HG03045 (cell line): ENCODE measurements around the gene NODAL.
"Not testable (repeated sequence)": the region's sequence is repeated elsewhere in the genome, so short reads cannot be mapped to it uniquely, and the experiment has no call there.

ENCODE experiments used
- ATAC-seq: cut with Tn5 transposase; IDR thresholded peaks from one replicate; pipeline ENCODE4 v1.9.1; 2021; ENCODE audit warnings: mild to moderate bottlenecking, moderate library complexity; ENCODE audit not compliant: unreplicated experiment

Gene NODAL

GRCh38 chr10:70441161-70441894, at the start of gene NODAL:
TSS of gene NODAL (minus strand) at chr10:70441681. CDS start at chr10:70441667, 14 bp downstream.
- ATAC-seq, result no peak

GRCh38 chr10:70490142-70490541, 48.7 kb upstream of the NODAL start:
- no peak for ATAC-seq

GRCh38 chr10:70487824-70488223, 46.3 kb upstream of the NODAL start:
- no peak for ATAC-seq

- not testable (repeated sequence) for ATAC-seq
These were observed 42.4 kb upstream of the NODAL start for GRCh38 chr10:70483872-70484271.

GRCh38 chr10:70482982-70483760, 41.7 kb upstream of the NODAL start:
- no peak for ATAC-seq

GRCh38 chr10:70481831-70482530, 40.5 kb upstream of the NODAL start:
- ATAC-seq, result no peak

- ATAC-seq, result no peak
These were observed 39.6 kb upstream of the NODAL start for GRCh38 chr10:70481105-70481504.

- no peak for ATAC-seq
These were observed 38.9 kb upstream of the NODAL start for GRCh38 chr10:70480239-70480861.

GRCh38 chr10:70479626-70480238, 38.3 kb upstream of the NODAL start:
- ATAC-seq, result no peak

GRCh38 chr10:70479165-70479581, 37.7 kb upstream of the NODAL start:
- no peak for ATAC-seq

GRCh38 chr10:70478191-70479164, 37.0 kb upstream of the NODAL start, which contains the start of gene PALD1:
TSS of gene PALD1 (plus strand) at chr10:70478767. CDS start at chr10:70525952, 47,185 bp downstream.
- ATAC-seq, result no peak

GRCh38 chr10:70477661-70478162, 36.2 kb upstream of the NODAL start:
- no peak for ATAC-seq

GRCh38 chr10:70476249-70477035, 35.0 kb upstream of the NODAL start:
- no peak for ATAC-seq

- ATAC-seq, result no peak
These were observed 34.2 kb upstream of the NODAL start for GRCh38 chr10:70475661-70476060.

- no peak for ATAC-seq
These were observed 33.3 kb upstream of the NODAL start for GRCh38 chr10:70474780-70475179.

- no peak for ATAC-seq
These were observed 31.4 kb upstream of the NODAL start for GRCh38 chr10:70472799-70473454.

- ATAC-seq, result no peak
These were observed 25.5 kb upstream of the NODAL start for GRCh38 chr10:70466951-70467350.

GRCh38 chr10:70465832-70466231, 24.4 kb upstream of the NODAL start:
- no peak for ATAC-seq
